DND-41 (cell line): ENCODE results near the gene UBA3.

Source experiments
- EZH2 ChIP-seq: IDR thresholded peaks from 3 replicates; pipeline ENCODE4 v1.6.1; 2012; ENCODE audit warnings: borderline replicate concordance, low read depth, mild to moderate bottlenecking, moderate library complexity, low read length, inconsistent platforms; ENCODE audit not compliant: severe bottlenecking
- TF ChIP-seq, protein P1 (sequence below): IDR thresholded peaks from 2 replicates; pipeline ENCODE4 v1.5.1; 2012; ENCODE audit warnings: borderline replicate concordance, low read length, moderate library complexity, mild to moderate bottlenecking; ENCODE audit not compliant: poor library complexity, severe bottlenecking; ENCODE audit errors: extremely low read depth

- TF ChIP-seq, protein P1, sequence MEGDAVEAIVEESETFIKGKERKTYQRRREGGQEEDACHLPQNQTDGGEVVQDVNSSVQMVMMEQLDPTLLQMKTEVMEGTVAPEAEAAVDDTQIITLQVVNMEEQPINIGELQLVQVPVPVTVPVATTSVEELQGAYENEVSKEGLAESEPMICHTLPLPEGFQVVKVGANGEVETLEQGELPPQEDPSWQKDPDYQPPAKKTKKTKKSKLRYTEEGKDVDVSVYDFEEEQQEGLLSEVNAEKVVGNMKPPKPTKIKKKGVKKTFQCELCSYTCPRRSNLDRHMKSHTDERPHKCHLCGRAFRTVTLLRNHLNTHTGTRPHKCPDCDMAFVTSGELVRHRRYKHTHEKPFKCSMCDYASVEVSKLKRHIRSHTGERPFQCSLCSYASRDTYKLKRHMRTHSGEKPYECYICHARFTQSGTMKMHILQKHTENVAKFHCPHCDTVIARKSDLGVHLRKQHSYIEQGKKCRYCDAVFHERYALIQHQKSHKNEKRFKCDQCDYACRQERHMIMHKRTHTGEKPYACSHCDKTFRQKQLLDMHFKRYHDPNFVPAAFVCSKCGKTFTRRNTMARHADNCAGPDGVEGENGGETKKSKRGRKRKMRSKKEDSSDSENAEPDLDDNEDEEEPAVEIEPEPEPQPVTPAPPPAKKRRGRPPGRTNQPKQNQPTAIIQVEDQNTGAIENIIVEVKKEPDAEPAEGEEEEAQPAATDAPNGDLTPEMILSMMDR = no peak
- TF ChIP-seq EZH2 = no peak
Measured at GRCh38 chr3:69079269-69080159, 651 bp downstream of the UBA3 start.
